HEK293 (cell line): ENCODE results near the gene NCKAP5.

Experiments used
- CTCF ChIA-PET: fragments of 350-600 bp; formaldehyde crosslinking; extraction: SDS; loops from one replicate; lab custom pipeline; 2021; ENCODE audit warnings: antibody characterized with exemption; lab: Yijun Ruan, JAX
- POLR2A ChIA-PET: fragments of 300-600 bp; formaldehyde crosslinking; extraction: SDS; loops from one replicate; lab custom pipeline; 2020; ENCODE audit warnings: antibody characterized with exemption, inconsistent platforms; lab: Yijun Ruan, JAX
- H3K27ac ChIP-seq: fragments of 200-500 bp; sonication (Bioruptor generic); 2 replicates; pipeline ENCODE4 v1.5.1; 2014; ENCODE audit warnings: low read depth, low read length, control low read depth, inconsistent platforms; ENCODE audit errors: extremely low read depth
- H3K36me3 ChIP-seq, 2 experiments: fragments of 200-500 bp in 1 of 2; sonication (Bioruptor generic) in 1 of 2; 1 replicate in 1 of 2; 2 replicates in 1 of 2; pipeline ENCODE4 v1.5.1; 2014 to 2017; ENCODE audit warnings: inconsistent platforms in 2 of 2, low read length in 2 of 2; ENCODE audit not compliant: control insufficient read depth in 2 of 2, insufficient read depth in 1 of 2
- H3K4me1 ChIP-seq: fragments of 200-500 bp; sonication (Bioruptor generic); 2 replicates; pipeline ENCODE4 v1.5.1; 2014; ENCODE audit warnings: mild to moderate bottlenecking, low read length, inconsistent platforms; ENCODE audit not compliant: control insufficient read depth, insufficient read depth
- H3K4me3 ChIP-seq: 2 replicates; pipeline ENCODE4 v1.5.1; 2011; ENCODE audit warnings: low read depth, mild to moderate bottlenecking, control low read depth, low read length, moderate library complexity
- H3K9me3 ChIP-seq: fragments of 200-500 bp; sonication (Bioruptor generic); 2 replicates; pipeline ENCODE4 v1.5.1; 2014; ENCODE audit warnings: low read depth, low read length, inconsistent platforms; ENCODE audit not compliant: control insufficient read depth, insufficient read depth
- FEZF1 ChIP-seq: fragments of 450-650 bp; formaldehyde crosslinking; IDR thresholded peaks from 2 replicates; pipeline ENCODE4 v1.5.1; 2016; ENCODE audit warnings: missing biosample characterization, missing genetic modification characterization
- KLF16 ChIP-seq: fragments of 450-650 bp; formaldehyde crosslinking; IDR thresholded peaks from 2 replicates; pipeline ENCODE4 v1.5.1; 2017; ENCODE audit warnings: missing biosample characterization, missing genetic modification characterization
- MEIS1 ChIP-seq: sonication (generic); formaldehyde crosslinking; IDR thresholded peaks from 2 replicates; pipeline ENCODE4 v1.8.1; 2022; ENCODE audit warnings: missing genetic modification reagents, mild to moderate bottlenecking, borderline replicate concordance
- PRDM1 ChIP-seq: fragments of 450-650 bp; formaldehyde crosslinking; IDR thresholded peaks from 2 replicates; pipeline ENCODE4; 2016; ENCODE audit warnings: missing biosample characterization, missing genetic modification characterization
- ZBTB21 ChIP-seq: fragments of 450-650 bp; formaldehyde crosslinking; IDR thresholded peaks from 2 replicates; pipeline ENCODE4 v1.5.1; 2017; ENCODE audit warnings: missing biosample characterization, missing genetic modification characterization
- ZBTB8A ChIP-seq: fragments of 450-650 bp; formaldehyde crosslinking; IDR thresholded peaks from 2 replicates; pipeline ENCODE4 v1.5.1; 2016; ENCODE audit warnings: missing biosample characterization, missing genetic modification characterization
- ZFP41 ChIP-seq: fragments of 450-650 bp; formaldehyde crosslinking; IDR thresholded peaks from 2 replicates; pipeline ENCODE4 v1.5.1; 2016; ENCODE audit warnings: missing biosample characterization, missing genetic modification characterization, borderline replicate concordance
- ZNF138 ChIP-seq: fragments of 450-650 bp; formaldehyde crosslinking; IDR thresholded peaks from 2 replicates; pipeline ENCODE4 v1.5.1; 2016; ENCODE audit warnings: missing biosample characterization, missing genetic modification characterization, borderline replicate concordance
- ZNF169 ChIP-seq: fragments of 450-650 bp; formaldehyde crosslinking; IDR thresholded peaks from 2 replicates; pipeline ENCODE4 v1.5.1; 2016; ENCODE audit warnings: missing biosample characterization, missing genetic modification characterization
- ZNF558 ChIP-seq: fragments of 450-650 bp; formaldehyde crosslinking; IDR thresholded peaks from 2 replicates; pipeline ENCODE4 v1.5.1; 2016; ENCODE audit warnings: missing biosample characterization, missing genetic modification characterization
- ZNF561 ChIP-seq: fragments of 450-650 bp; IDR thresholded peaks from 2 replicates; pipeline ENCODE4 v1.5.1; 2018; ENCODE audit warnings: missing biosample characterization, missing genetic modification characterization, borderline replicate concordance
- ZNF629 ChIP-seq: fragments of 450-650 bp; formaldehyde crosslinking; IDR thresholded peaks from 2 replicates; pipeline ENCODE4 v1.5.1; 2017; ENCODE audit warnings: missing biosample characterization, missing genetic modification characterization
- ZNF660 ChIP-seq: fragments of 450-650 bp; IDR thresholded peaks from 2 replicates; pipeline ENCODE4 v1.5.1; 2018; ENCODE audit warnings: missing biosample characterization, mild to moderate bottlenecking, missing genetic modification characterization
- TF ChIP-seq, protein P1 (sequence below): fragments of 450-650 bp; formaldehyde crosslinking; IDR thresholded peaks from 2 replicates; pipeline ENCODE4 v1.5.1; 2016; ENCODE audit warnings: missing biosample characterization, missing genetic modification characterization
- TF ChIP-seq, protein P2 (sequence below): fragments of 450-650 bp; formaldehyde crosslinking; IDR thresholded peaks from 2 replicates; pipeline ENCODE4 v1.5.1; 2017; ENCODE audit warnings: missing biosample characterization, mild to moderate bottlenecking, missing genetic modification characterization, moderate library complexity
- TF ChIP-seq, protein P3 (sequence below): fragments of 450-650 bp; formaldehyde crosslinking; IDR thresholded peaks from 2 replicates; pipeline ENCODE4 v1.5.1; 2016; ENCODE audit warnings: missing biosample characterization, missing genetic modification characterization

NCKAP5 gene

DNA sequence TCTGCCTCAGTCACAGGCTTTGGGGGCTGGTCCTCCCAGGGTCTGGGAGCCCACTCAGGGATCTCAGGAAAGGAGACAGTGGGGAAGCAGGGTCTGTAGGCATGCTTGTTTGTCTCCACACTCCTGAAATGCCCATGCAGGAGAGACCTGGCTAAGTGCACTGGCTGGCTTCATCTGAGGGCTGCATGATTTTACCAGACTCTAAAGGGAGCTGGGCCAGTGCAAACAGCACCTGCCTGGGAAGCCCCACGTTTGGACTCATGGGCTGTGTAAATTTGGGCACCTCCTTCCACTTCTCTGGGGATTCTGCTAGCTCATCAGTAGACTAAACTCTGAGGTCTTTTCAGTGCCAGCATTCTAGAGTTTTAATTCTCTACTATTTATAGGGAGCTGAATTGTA, 931.9 kb downstream of the NCKAP5 start:
- no peak overlapping the region for H3K4me3 ChIP-seq
- TF ChIP-seq ZNF629 (tag by site-specific recombination) (no peak), FEZF1 (no peak), ZBTB21 (tag by site-specific recombination) (no peak), ZNF558 (tag by site-specific recombination) (no peak), ZFP41 (tag by site-specific recombination) (no peak), ZNF660 (tag by site-specific recombination) (no peak), ZBTB8A (no peak), MEIS1 (CRISPR knock-in tag) (no peak), KLF16 (tag by site-specific recombination) (no peak), ZNF561 (tag by site-specific recombination) (no peak), ZNF138 (no peak)
- TF ChIP-seq, protein P1, sequence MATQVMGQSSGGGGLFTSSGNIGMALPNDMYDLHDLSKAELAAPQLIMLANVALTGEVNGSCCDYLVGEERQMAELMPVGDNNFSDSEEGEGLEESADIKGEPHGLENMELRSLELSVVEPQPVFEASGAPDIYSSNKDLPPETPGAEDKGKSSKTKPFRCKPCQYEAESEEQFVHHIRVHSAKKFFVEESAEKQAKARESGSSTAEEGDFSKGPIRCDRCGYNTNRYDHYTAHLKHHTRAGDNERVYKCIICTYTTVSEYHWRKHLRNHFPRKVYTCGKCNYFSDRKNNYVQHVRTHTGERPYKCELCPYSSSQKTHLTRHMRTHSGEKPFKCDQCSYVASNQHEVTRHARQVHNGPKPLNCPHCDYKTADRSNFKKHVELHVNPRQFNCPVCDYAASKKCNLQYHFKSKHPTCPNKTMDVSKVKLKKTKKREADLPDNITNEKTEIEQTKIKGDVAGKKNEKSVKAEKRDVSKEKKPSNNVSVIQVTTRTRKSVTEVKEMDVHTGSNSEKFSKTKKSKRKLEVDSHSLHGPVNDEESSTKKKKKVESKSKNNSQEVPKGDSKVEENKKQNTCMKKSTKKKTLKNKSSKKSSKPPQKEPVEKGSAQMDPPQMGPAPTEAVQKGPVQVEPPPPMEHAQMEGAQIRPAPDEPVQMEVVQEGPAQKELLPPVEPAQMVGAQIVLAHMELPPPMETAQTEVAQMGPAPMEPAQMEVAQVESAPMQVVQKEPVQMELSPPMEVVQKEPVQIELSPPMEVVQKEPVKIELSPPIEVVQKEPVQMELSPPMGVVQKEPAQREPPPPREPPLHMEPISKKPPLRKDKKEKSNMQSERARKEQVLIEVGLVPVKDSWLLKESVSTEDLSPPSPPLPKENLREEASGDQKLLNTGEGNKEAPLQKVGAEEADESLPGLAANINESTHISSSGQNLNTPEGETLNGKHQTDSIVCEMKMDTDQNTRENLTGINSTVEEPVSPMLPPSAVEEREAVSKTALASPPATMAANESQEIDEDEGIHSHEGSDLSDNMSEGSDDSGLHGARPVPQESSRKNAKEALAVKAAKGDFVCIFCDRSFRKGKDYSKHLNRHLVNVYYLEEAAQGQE (tag by site-specific recombination), result no peak
- TF ChIP-seq, protein P2, sequence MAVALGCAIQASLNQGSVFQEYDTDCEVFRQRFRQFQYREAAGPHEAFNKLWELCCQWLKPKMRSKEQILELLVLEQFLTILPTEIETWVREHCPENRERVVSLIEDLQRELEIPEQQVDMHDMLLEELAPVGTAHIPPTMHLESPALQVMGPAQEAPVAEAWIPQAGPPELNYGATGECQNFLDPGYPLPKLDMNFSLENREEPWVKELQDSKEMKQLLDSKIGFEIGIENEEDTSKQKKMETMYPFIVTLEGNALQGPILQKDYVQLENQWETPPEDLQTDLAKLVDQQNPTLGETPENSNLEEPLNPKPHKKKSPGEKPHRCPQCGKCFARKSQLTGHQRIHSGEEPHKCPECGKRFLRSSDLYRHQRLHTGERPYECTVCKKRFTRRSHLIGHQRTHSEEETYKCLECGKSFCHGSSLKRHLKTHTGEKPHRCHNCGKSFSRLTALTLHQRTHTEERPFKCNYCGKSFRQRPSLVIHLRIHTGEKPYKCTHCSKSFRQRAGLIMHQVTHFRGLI (tag by site-specific recombination), result no peak
- TF ChIP-seq, all 188 proteins: peak for 0
- ChIA-PET POLR2A (no interaction called here), CTCF (interaction anchor here (1.4 kb wide), 1 partner anchor 14 kb away, joined by 3 read pairs; no protein-coding TSS in a partner anchor)
- H3K4me1 ChIP-seq, result no peaks in the 10 kb centered on the region
- H3K36me3 ChIP-seq, result no peaks in the 10 kb centered on the region
- H3K9me3 ChIP-seq, result no peaks in the 10 kb centered on the region
- no peak overlapping the region for H3K27ac ChIP-seq

DNA sequence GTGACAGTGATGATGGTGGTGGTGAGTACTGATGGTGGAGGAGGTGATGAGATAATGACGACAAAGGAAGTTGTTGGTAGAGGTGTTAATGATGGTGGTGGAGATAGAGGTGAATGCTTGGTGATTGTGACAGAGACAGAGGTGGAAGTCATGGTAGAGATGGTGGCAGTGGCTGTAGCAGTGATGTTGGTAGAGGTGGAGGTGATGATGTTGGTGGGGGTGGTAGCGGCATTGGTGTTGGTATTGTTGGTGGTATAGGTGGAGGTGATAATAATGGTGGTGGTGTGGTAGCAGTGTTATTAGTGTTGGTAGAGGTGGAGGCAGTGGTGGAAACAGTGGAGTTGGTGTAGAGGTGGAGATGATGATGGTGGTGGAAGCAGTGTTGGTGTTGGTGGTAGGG, 934.6 kb downstream of the NCKAP5 start:
- Histone ChIP-seq H3K4me1 (no peaks in the 10 kb centered on the region), H3K36me3 (no peaks in the 10 kb centered on the region), H3K9me3 (no peaks in the 10 kb centered on the region), H3K4me3 (no peak overlapping the region), H3K27ac (no peak overlapping the region)
- POLR2A ChIA-PET, result no interaction called here
- CTCF ChIA-PET, result no interaction called here
- no peak for TF ChIP-seq ZNF169
- no peak for TF ChIP-seq PRDM1 (tag by site-specific recombination)

DNA sequence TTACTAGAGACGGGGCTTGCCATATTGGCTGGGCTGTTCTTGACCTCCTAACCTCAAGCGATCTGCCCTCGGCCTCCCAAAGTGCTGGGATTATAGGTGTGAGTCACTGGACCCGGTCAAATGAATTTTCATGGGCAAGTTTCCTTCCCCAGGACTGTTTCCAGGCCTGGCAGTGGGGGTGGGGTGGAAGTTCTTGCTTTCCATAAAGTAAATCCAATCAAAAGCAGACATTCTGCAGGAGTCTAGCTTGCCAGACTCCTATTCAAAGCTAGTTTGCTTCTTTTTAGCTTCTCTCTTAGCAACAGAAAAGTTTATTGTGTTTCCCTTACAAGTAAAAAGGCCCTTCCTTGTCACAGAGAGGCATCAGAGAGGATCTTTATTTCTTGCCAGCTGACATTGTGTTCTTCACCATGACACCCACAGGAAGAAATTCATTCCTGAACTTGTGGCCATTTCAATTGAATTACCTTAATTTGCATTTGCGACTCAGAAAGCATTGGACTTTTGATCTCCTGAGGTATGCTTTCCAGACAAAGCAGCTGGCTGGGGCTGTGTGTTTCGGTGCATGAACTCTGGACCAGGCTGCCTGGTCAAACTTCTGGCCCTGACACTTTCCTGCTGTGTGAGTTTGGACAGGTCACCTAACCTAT, 936.1 kb downstream of the NCKAP5 start:
- no peaks in the 10 kb centered on the region for H3K4me1 ChIP-seq
- H3K4me3 ChIP-seq, result no peak overlapping the region
- TF ChIP-seq, protein P2 (tag by site-specific recombination), result peak; percentile 31; the same call in 1 of the 2 replicates
- TF ChIP-seq, protein P3, sequence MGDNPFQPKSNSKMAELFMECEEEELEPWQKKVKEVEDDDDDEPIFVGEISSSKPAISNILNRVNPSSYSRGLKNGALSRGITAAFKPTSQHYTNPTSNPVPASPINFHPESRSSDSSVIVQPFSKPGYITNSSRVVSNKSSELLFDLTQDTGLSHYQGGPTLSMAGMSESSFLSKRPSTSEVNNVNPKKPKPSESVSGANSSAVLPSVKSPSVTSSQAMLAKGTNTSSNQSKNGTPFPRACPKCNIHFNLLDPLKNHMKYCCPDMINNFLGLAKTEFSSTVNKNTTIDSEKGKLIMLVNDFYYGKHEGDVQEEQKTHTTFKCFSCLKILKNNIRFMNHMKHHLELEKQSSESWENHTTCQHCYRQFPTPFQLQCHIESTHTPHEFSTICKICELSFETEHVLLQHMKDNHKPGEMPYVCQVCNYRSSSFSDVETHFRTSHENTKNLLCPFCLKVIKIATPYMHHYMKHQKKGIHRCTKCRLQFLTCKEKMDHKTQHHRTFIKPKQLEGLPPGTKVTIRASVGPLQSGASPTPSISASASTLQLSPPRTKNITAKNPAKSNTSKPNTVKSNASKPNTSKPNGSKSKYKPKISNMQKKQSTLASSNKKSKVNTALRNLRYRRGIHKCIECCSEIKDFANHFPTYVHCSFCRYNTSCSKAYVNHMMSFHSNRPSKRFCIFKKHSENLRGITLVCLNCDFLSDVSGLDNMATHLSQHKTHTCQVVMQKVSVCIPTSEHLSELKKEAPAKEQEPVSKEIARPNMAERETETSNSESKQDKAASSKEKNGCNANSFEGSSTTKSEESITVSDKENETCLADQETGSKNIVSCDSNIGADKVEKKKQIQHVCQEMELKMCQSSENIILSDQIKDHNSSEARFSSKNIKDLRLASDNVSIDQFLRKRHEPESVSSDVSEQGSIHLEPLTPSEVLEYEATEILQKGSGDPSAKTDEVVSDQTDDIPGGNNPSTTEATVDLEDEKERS (tag by site-specific recombination), result no peak
- ChIA-PET CTCF (interaction anchor here (0.7 to 1.0 kb wide), 3 partner anchors 21 to 283 kb away, joined by 3 to 6 read pairs (median 3); no protein-coding TSS in a partner anchor), POLR2A (no interaction called here)
- no peaks in the 10 kb centered on the region for H3K36me3 ChIP-seq
- no peak overlapping the region for H3K27ac ChIP-seq
- no peaks in the 10 kb centered on the region for H3K9me3 ChIP-seq
